Body of pancreas (tissue), 4 donors: ENCODE measurements around the gene SLC22A4.

Experiments used
- POLR2A ChIP-seq, 3 donors: fragments of 450-650 bp; IDR thresholded peaks; one replicate each; pipeline ENCODE4 v1.6.1; 2016; ENCODE audit warnings: antibody characterized with exemption in 3 of 3, mild to moderate bottlenecking in 2 of 3
- TF ChIP-seq, protein P1 (sequence below), 7 experiments: fragments of 450-650 bp in 4 of 7; fragments of 200-600 bp in 3 of 7; sonication (generic) in 3 of 7; IDR thresholded peaks; one replicate each; pipeline ENCODE4 v1.5.1; 2016 to 2019; ENCODE audit warnings: antibody characterized with exemption in 7 of 7

DNA sequence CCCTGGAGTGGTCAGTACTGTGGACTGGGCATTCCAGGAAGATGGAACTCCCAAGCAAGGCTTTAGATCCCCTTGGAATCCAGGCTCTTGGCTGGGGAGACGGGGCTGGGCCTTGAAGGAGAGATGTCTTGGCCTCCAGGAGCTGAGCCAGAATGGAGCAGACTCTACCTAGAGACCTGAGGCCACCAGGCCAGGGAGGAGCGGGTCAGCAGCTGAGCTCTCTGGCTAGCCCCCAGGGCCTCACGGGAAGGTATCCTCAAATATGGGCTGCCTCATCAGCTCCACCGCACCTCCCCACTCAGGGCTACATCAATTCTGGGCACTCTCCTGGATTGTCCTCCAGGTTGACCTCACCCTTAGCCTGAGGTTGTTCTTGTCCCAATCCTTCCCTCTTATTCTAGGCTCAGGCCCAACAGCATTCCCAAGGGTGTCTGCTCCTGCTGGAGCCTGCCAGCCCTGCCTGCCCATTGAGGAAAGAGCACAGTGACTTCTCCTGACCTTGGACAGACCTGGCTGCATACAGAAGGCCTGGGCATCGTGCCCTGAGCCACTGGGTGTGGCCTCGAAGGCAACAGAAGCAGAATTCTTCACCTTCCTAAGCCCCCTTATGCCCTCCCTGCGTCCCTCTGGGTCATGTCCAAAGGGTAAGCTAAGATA, 39.7 kb upstream of the SLC22A4 start:
- TF ChIP-seq, protein P1, sequence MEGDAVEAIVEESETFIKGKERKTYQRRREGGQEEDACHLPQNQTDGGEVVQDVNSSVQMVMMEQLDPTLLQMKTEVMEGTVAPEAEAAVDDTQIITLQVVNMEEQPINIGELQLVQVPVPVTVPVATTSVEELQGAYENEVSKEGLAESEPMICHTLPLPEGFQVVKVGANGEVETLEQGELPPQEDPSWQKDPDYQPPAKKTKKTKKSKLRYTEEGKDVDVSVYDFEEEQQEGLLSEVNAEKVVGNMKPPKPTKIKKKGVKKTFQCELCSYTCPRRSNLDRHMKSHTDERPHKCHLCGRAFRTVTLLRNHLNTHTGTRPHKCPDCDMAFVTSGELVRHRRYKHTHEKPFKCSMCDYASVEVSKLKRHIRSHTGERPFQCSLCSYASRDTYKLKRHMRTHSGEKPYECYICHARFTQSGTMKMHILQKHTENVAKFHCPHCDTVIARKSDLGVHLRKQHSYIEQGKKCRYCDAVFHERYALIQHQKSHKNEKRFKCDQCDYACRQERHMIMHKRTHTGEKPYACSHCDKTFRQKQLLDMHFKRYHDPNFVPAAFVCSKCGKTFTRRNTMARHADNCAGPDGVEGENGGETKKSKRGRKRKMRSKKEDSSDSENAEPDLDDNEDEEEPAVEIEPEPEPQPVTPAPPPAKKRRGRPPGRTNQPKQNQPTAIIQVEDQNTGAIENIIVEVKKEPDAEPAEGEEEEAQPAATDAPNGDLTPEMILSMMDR (IDR thresholded peaks at IDR 0.05), result peak in 1 of 7 experiments; percentile 15
- no peak for TF ChIP-seq POLR2A (IDR thresholded peaks at IDR 0.05)
